ENCODE data around the gene MKKS. TPM values are rescaled to one million over a fixed set of nuclear protein-coding genes. Genes with fewer than 3 reads are reported as not detected.

The MKKS gene
- polyA plus RNA-seq, 1 experiment, result 18.9 TPM

- no peak overlapping the region for H3K4me3 ChIP-seq (ENCODE audit: low read depth, low read length)
- ChIA-PET CTCF (no interaction called here), POLR2A (no interaction called here)
- TF ChIP-seq CTCF (IDR thresholded peaks at IDR 0.05; ENCODE audit: low read depth, low read length), result no peak
- no peaks in the 10 kb centered on the region for H3K27me3 ChIP-seq (ENCODE audit: control insufficient read depth, insufficient read depth, low read length)
- no peaks in the 10 kb centered on the region for H3K9me3 ChIP-seq (ENCODE audit: control insufficient read depth, insufficient read depth, low read length)
- no peak overlapping the region for H3K27ac ChIP-seq (ENCODE audit: low read depth, low read length)
- no peak for DNase-seq (ENCODE audit: low read depth, low spot score)
Measured at GRCh38 chr20:10445758-10446157, 11.7 kb upstream of the MKKS start.

- CTCF ChIA-PET, result interaction anchor here (1.5 kb wide), 1 partner anchor 17 kb away, joined by 10 read pairs; no protein-coding TSS in a partner anchor
- no peak for DNase-seq (ENCODE audit: low read depth, low spot score)
Measured at GRCh38 chr20:10443936-10444335, 9.9 kb upstream of the MKKS start.

GRCh38 chr20:10438217-10438616, 4.2 kb upstream of the MKKS start:
- TF ChIP-seq CTCF (IDR thresholded peaks at IDR 0.05; ENCODE audit: low read depth, low read length), result no peak
- no peak for DNase-seq (ENCODE audit: low read depth, low spot score)
- POLR2A ChIA-PET, result interaction anchor here (0.7 kb wide), 1 partner anchor 1025 kb away, joined by 6 read pairs; no protein-coding TSS in a partner anchor
- Histone ChIP-seq H3K27me3 (ENCODE audit: control insufficient read depth, insufficient read depth, low read length) (no peaks in the 10 kb centered on the region), H3K4me3 (ENCODE audit: low read depth, low read length) (no peak overlapping the region), H3K9me3 (ENCODE audit: control insufficient read depth, insufficient read depth, low read length) (no peaks in the 10 kb centered on the region; the same call in 1 of the 2 replicates), H3K27ac (ENCODE audit: low read depth, low read length) (no peak overlapping the region)
- CTCF ChIA-PET, result interaction anchor here (0.7 to 0.8 kb wide), 2 partner anchors 236 to 767 kb away, joined by 3 to 4 read pairs; no protein-coding TSS in a partner anchor

More at GRCh38 chr20:10443936-10444335, 9.9 kb upstream of the MKKS start:
- no peak overlapping the region for H3K27ac ChIP-seq (ENCODE audit: low read depth, low read length)
- no peak overlapping the region for H3K4me3 ChIP-seq (ENCODE audit: low read depth, low read length)
- POLR2A ChIA-PET, result no interaction called here
- H3K27me3 ChIP-seq (ENCODE audit: control insufficient read depth, insufficient read depth, low read length), result no peaks in the 10 kb centered on the region
- H3K9me3 ChIP-seq (ENCODE audit: control insufficient read depth, insufficient read depth, low read length), result no peaks in the 10 kb centered on the region
- no peak for TF ChIP-seq CTCF (IDR thresholded peaks at IDR 0.05; ENCODE audit: low read depth, low read length)

- TF ChIP-seq CTCF (IDR thresholded peaks at IDR 0.05; ENCODE audit: low read depth, low read length), result no peak
- Histone ChIP-seq H3K9me3 (ENCODE audit: control insufficient read depth, insufficient read depth, low read length) (no peaks in the 10 kb centered on the region; the same call in 1 of the 2 replicates), H3K27ac (ENCODE audit: low read depth, low read length) (no peak overlapping the region), H3K4me3 (ENCODE audit: low read depth, low read length) (no peak overlapping the region), H3K27me3 (ENCODE audit: control insufficient read depth, insufficient read depth, low read length) (no peaks in the 10 kb centered on the region)
- no peak for DNase-seq (ENCODE audit: low read depth, low spot score)
- POLR2A ChIA-PET, result no interaction called here
- CTCF ChIA-PET, result interaction anchor here (1.0 kb wide), 1 partner anchor 10 kb away, joined by 8 read pairs; no protein-coding TSS in a partner anchor
Measured at GRCh38 chr20:10436053-10436699, 2.2 kb upstream of the MKKS start.
